GM12878 (cell line): ENCODE results near the gene SLC6A3. TPM values are rescaled to one million over a fixed set of nuclear protein-coding genes. Genes with fewer than 3 reads are reported as not detected.

Source experiments
- ATAC-seq: fragments of 200-7000 bp; cut with Tn5 transposase; 3 replicates; pipeline ENCODE4 v1.9.1; 2020; ENCODE audit warnings: mild to moderate bottlenecking, moderate library complexity
- BruUV-seq: library from RNA; stranded (reverse); fragments of 400-500 nt; replicated peaks from 2 replicates; lab custom pipeline; 2021; lab: Mats Ljungman, UMichigan
- CTCF ChIA-PET: fragments of 300-600 bp; sonication (Branson Sonifier 250); formaldehyde crosslinking; extraction: SDS; loops from one replicate; lab custom pipeline; 2021; ENCODE audit warnings: inconsistent platforms; lab: Yijun Ruan, JAX
- POLR2A ChIA-PET: fragments of 350-600 bp; formaldehyde crosslinking; extraction: SDS; loops from one replicate; lab custom pipeline; 2021; ENCODE audit warnings: inconsistent platforms; lab: Charles Lee
- RAD21 ChIA-PET: fragments of 300-600 bp; sonication (Branson Sonifier 250); formaldehyde crosslinking; loops from one replicate; lab custom pipeline; 2023; ENCODE audit warnings: antibody characterized with exemption; ENCODE audit not compliant: unreplicated experiment; lab: Charles Lee
- SMC1A ChIA-PET: fragments of 300-600 bp; sonication (Branson Sonifier 250); formaldehyde crosslinking; loops from one replicate; lab custom pipeline; 2023; ENCODE audit not compliant: unreplicated experiment, uncharacterized antibody; lab: Charles Lee
- DNase-seq: peaks from one replicate; pipeline ENCODE4 v3.0.0-alpha.2; 2011; ENCODE audit warnings: low read depth, low spot score
- FAIRE-seq: peaks from 3 replicates; lab custom pipeline; 2011; peaks lifted over from hg19 to GRCh38; lab: Jason Lieb, UNC
- H2AFZ ChIP-seq: 2 replicates; pipeline ENCODE4 v1.6.0; 2011; ENCODE audit warnings: low read depth, low read length, control low read depth; ENCODE audit not compliant: control insufficient read depth
- H3K27ac ChIP-seq: 2 replicates; pipeline ENCODE4 v1.5.1; 2011; ENCODE audit warnings: control low read depth; ENCODE audit not compliant: control insufficient read depth, insufficient read depth
- H3K27me3 ChIP-seq, 2 experiments: replicated peaks in 1 of 2; 2 replicates each; pipeline versions ENCODE4 v1.6.0 to v1.6.1; 2011; ENCODE audit warnings: low read length in 1 of 2; ENCODE audit not compliant: control insufficient read depth in 2 of 2, insufficient read depth in 2 of 2
- H3K36me3 ChIP-seq, 2 experiments: 2 replicates each; pipeline ENCODE4 v1.5.1; 2011; ENCODE audit warnings: low read length in 1 of 2; ENCODE audit not compliant: control insufficient read depth in 2 of 2, insufficient read depth in 2 of 2
- H3K4me1 ChIP-seq: 2 replicates; pipeline ENCODE4 v1.6.1; 2011; ENCODE audit warnings: mild to moderate bottlenecking, low read length, moderate library complexity, mixed read lengths; ENCODE audit not compliant: control insufficient read depth, insufficient read depth
- H3K4me2 ChIP-seq: 2 replicates; pipeline ENCODE4 v1.6.0; 2011; ENCODE audit warnings: control low read depth; ENCODE audit not compliant: control insufficient read depth, insufficient read depth
- H3K4me3 ChIP-seq: fragments of 200-600 bp; sonication (generic); 2 replicates; pipeline ENCODE4 v1.5.1; 2016
- H3K79me2 ChIP-seq: 2 replicates; pipeline ENCODE4 v1.6.0; 2011; ENCODE audit warnings: low read length; ENCODE audit not compliant: control insufficient read depth, insufficient read depth
- H3K9ac ChIP-seq: 2 replicates; pipeline ENCODE4 v1.8.0; 2011; ENCODE audit warnings: low read length, control low read depth, mixed read lengths; ENCODE audit not compliant: control insufficient read depth, insufficient read depth
- H3K9me3 ChIP-seq: replicated peaks from 3 replicates; pipeline ENCODE4 v1.5.1; 2011; ENCODE audit warnings: mild to moderate bottlenecking, low read length; ENCODE audit not compliant: control insufficient read depth, insufficient read depth
- H4K20me1 ChIP-seq: 2 replicates; pipeline ENCODE4 v1.6.0; 2011; ENCODE audit not compliant: control insufficient read depth, insufficient read depth
- FOS ChIP-seq: IDR thresholded peaks from 3 replicates; pipeline ENCODE4 v1.6.1; 2011; ENCODE audit warnings: borderline replicate concordance; ENCODE audit not compliant: insufficient read length; ENCODE audit errors: extremely low read depth
- HDAC6 ChIP-seq: fragments of 200-600 bp; sonication (generic); IDR thresholded peaks from one replicate; pipeline ENCODE4 v1.8.0; 2017; ENCODE audit warnings: antibody characterized with exemption; ENCODE audit not compliant: unreplicated experiment
- IRF4 ChIP-seq: IDR thresholded peaks from 2 replicates; pipeline ENCODE4 v1.6.1; 2011; ENCODE audit warnings: low read depth, low read length
- MEF2A ChIP-seq: IDR thresholded peaks from 2 replicates; pipeline ENCODE4 v1.6.1; 2011; ENCODE audit warnings: low read depth, mild to moderate bottlenecking, low read length, moderate library complexity; ENCODE audit not compliant: insufficient read depth
- NKRF ChIP-seq: fragments of 450-650 bp; conservative IDR thresholded peaks from 2 replicates; pipeline ENCODE4 v1.6.1; 2017; ENCODE audit warnings: mild to moderate bottlenecking, moderate library complexity
- STAT3 ChIP-seq: IDR thresholded peaks from 2 replicates; pipeline ENCODE4 v1.6.1; 2011; ENCODE audit warnings: low read depth, low read length, improper control_type of control experiment
- TAF1 ChIP-seq: IDR thresholded peaks from 2 replicates; pipeline ENCODE4 v1.6.1; 2011; ENCODE audit warnings: mild to moderate bottlenecking, low read depth, low read length, borderline replicate concordance
- TCF12 ChIP-seq: IDR thresholded peaks from 2 replicates; pipeline ENCODE4 v1.6.1; 2011; ENCODE audit warnings: low read depth, mild to moderate bottlenecking, low read length
- WRNIP1 ChIP-seq: IDR thresholded peaks from 2 replicates; pipeline ENCODE4 v1.6.1; 2011; ENCODE audit warnings: low read depth, low read length, improper control_type of control experiment, borderline replicate concordance
- ZBTB4 ChIP-seq: fragments of 450-650 bp; formaldehyde crosslinking; IDR thresholded peaks from 2 replicates; pipeline ENCODE4 v1.4.0; 2022; ENCODE audit warnings: mild to moderate bottlenecking, moderate library complexity
- ZNF217 ChIP-seq: fragments of 450-650 bp; IDR thresholded peaks from 2 replicates; pipeline ENCODE4 v1.6.1; 2017; ENCODE audit warnings: antibody characterized with exemption, mild to moderate bottlenecking
- ZNF24 ChIP-seq: fragments of 450-650 bp; IDR thresholded peaks from 2 replicates; pipeline ENCODE4 v1.6.1; 2017; ENCODE audit warnings: antibody characterized with exemption, mild to moderate bottlenecking
- ZNF592 ChIP-seq: fragments of 450-650 bp; IDR thresholded peaks from 2 replicates; pipeline ENCODE4 v1.6.1; 2017; ENCODE audit warnings: mild to moderate bottlenecking, moderate library complexity
- WGBS: methylation state at CpG from one replicate; pipeline ENCODE4 v1.1.6; 2016; ENCODE audit warnings: low lambda C conversion rate; ENCODE audit not compliant: insufficient replicate concordance, insufficient coverage; ENCODE audit errors: missing lambda C conversion rate; 5-methylcytosine and 5-hydroxymethylcytosine counted together
- in situ Hi-C: fragments of 300-500 bp; cut with MboI; formaldehyde crosslinking; loops from 9 replicates; pipeline ENCODE4 v1.14.3; 2018; ENCODE audit warnings: mixed read lengths
- intact Hi-C: fragments of 100-400 bp; cut with micrococcal nuclease; formaldehyde crosslinking; loops from one replicate; pipeline ENCODE4 v1.14.2; 2022; ENCODE audit not compliant: unreplicated experiment
- polyA plus RNA-seq, 11 experiments: library from polyadenylated mRNA; depleted of rRNA in 4 of 11; unstranded in 6 of 11; stranded (reverse) in 5 of 11; fragments of >200 nt; fragmentation: Nextera tagmentation in 4 of 11; fragmentation: Illumina TruSeq in 1 of 11; extraction: Ambion mirVana in 4 of 11; extraction: Trizol in 1 of 11; gene quantifications; 1 replicate in 1 of 11; 2 replicates in 10 of 11; pipeline versions ENCODE4 v1.2.1 to v1.2.3, GENCODE V29; 2011 to 2016; ENCODE audit warnings: inconsistent platforms in 2 of 11, missing spikeins in 2 of 11, low read depth in 1 of 11
- total RNA-seq, 4 experiments: library from RNA; depleted of rRNA in 3 of 4; stranded (reverse); fragments of >200 nt in 3 of 4; fragmentation: Illumina TruSeq in 1 of 4; extraction: Trizol in 1 of 4; gene quantifications; 2 replicates each; pipeline versions ENCODE4 v1.2.1 to v1.2.3, GENCODE V29; 2013 to 2021

Gene SLC6A3
- total and polyA plus RNA-seq, 10 of the 15 experiments (the other 5 are each of a cell fraction or from before 2014, with no cell fraction given): 0.01 TPM; not detected in 9

- RAD21 ChIA-PET: no interaction called here
- Histone ChIP-seq H3K36me3 (no peaks in the 10 kb centered on the region), H3K9ac (no peak overlapping the region), H3K27ac (no peak overlapping the region), H3K4me3 (no peak overlapping the region), H3K9me3 (no peaks in the 10 kb centered on the region), H2AFZ (no peak overlapping the region), H3K27me3 (peaks cover 0 to 4% of the 10 kb centered on the region in 2 experiments; a peak in 3 of 4 replicates), H3K4me2 (no peak overlapping the region)
- DNase-seq: no peak
- in situ Hi-C loops: no loop called here
- no TSS peak for BruUV-seq
- TF ChIP-seq HDAC6 (no peak), MEF2A (no peak), NKRF (no peak), ZNF592 (no peak), FOS (no peak), STAT3 (no peak), TCF12 (no peak), IRF4 (no peak), TAF1 (no peak), ZNF217 (no peak), ZBTB4 (no peak), ZNF24 (no peak), WRNIP1 (no peak)
- TF ChIP-seq, all 136 proteins: peak for 0
- ChIA-PET SMC1A (no interaction called here), POLR2A (no interaction called here), CTCF (no interaction called here)
- H3K4me1 ChIP-seq: peaks cover 8% of the 10 kb centered on the region
- no peaks in the 10 kb centered on the region for H4K20me1 ChIP-seq
- intact Hi-C loops: no loop called here
- 94% methylated on average over 5 of the region's 5 CpGs for WGBS
- ATAC-seq (no peak), FAIRE-seq (no peak)
- H3K79me2 ChIP-seq: no peaks in the 10 kb centered on the region
Observed at GRCh38 chr5:1387876-1388275, 57.4 kb downstream of the SLC6A3 start.
